NCI-H510A treated with DMSO at 0.1 percent for 48 hours (cell line): ENCODE measurements around the gene LAMA4.
"Not testable (repeated sequence)": the region's sequence is repeated elsewhere in the genome, so short reads cannot be mapped to it uniquely, and the experiment has no call there.

Experiments
- DNase-seq: peaks from one replicate; lab custom pipeline; 2025; lab: John Stamatoyannopoulos, UW

LAMA4 gene

GRCh38 chr6:112209131-112209530, 45.2 kb downstream of the LAMA4 start:
- DNase-seq, result no peak

GRCh38 chr6:112207776-112208175, 46.6 kb downstream of the LAMA4 start:
- no peak for DNase-seq

- no peak for DNase-seq
Measured at GRCh38 chr6:112207131-112207530, 47.2 kb downstream of the LAMA4 start.

- DNase-seq, result no peak
Measured at GRCh38 chr6:112206110-112206458, 48.3 kb downstream of the LAMA4 start.

- DNase-seq, result no peak
Measured at GRCh38 chr6:112205427-112206109, 48.8 kb downstream of the LAMA4 start.

GRCh38 chr6:112204350-112204706, 50.0 kb downstream of the LAMA4 start:
- DNase-seq, result no peak

- no peak for DNase-seq
Measured at GRCh38 chr6:112203577-112204349, 50.6 kb downstream of the LAMA4 start.

GRCh38 chr6:112202639-112203341, 51.6 kb downstream of the LAMA4 start:
- no peak for DNase-seq

- DNase-seq, result not testable (repeated sequence)
Measured at GRCh38 chr6:112200185-112200914, 54.0 kb downstream of the LAMA4 start.

DNA sequence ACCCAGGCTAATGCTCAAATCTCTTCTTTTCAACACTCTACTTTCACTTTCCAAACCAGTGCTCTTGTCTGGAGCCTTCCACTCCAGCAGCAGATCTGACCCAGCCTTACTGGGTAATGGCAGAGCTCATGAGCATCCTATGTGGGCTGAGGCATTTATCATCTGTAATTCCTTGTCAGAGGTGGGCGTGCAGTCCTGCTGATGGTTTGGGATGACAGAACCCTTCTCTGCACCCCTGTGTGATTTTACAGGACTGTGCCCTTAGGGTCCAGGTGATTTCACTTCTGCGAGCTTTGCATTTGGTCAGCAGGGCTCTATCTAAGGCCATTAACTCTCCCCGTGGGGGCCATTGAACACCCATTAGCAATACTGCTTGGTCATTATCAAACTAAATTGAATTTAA, 55.4 kb downstream of the LAMA4 start:
- DNase-seq, result no peak

GRCh38 chr6:112198582-112198981, 55.8 kb downstream of the LAMA4 start:
- no peak for DNase-seq

DNA sequence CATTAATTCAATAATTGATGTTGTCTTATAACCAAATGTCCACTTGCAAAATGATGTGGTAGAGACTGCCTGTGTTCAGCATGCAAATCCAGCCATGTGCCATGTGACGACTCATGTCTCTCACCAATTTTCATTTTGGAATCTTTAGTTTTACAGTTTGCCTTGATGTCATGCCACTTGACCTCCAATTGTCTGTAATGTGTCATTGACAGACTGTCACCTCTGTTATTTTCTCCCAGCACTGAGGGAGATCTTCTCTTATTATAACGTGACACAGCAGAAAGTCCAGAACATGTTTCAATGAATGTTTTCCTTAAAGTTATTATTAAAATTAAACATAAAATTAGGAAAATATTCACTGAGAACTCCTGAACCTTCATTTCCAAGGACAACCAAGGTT, 56.7 kb downstream of the LAMA4 start:
- DNase-seq, result no peak

DNA sequence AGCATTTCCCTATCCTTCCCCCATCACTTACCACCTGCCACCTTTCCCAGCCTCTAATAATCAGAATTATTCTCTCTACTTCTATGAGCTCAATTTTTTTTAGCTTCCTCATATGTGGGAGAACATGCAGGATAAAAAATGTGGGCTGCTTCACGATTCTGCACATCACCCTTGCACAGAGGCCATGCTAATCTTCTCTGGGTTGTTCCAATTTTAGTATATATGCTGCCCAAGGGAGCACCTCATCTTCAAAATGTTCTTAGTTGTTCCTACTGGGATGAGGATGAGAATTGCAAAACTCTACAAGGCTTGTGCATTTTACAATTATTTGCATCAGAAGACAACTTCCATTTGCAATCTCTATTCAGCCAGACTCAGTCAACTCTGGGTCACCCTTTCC, 58.1 kb downstream of the LAMA4 start:
- DNase-seq, result no peak

DNA sequence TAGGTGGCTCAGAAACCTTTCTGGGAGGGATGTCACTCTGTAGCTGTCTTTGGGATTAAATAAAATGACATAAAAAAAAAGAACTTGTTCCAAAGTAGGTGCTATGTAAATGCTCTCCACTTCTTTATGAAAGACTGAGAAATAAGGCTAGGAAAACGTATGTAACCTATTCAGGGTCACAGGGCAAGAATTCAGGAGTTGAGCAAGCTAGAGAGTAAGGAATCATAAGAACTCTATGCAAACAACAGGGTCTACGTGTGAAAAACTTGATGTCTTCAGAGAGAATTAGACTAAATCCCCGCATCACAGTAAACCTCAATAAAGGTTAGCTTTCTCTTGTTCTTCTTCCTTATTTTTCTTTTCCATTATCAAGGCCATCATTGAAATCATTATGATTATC, 59.2 kb downstream of the LAMA4 start:
- DNase-seq, result no peak

- no peak for DNase-seq
Measured at GRCh38 chr6:112194511-112194910, 59.9 kb downstream of the LAMA4 start.

DNA sequence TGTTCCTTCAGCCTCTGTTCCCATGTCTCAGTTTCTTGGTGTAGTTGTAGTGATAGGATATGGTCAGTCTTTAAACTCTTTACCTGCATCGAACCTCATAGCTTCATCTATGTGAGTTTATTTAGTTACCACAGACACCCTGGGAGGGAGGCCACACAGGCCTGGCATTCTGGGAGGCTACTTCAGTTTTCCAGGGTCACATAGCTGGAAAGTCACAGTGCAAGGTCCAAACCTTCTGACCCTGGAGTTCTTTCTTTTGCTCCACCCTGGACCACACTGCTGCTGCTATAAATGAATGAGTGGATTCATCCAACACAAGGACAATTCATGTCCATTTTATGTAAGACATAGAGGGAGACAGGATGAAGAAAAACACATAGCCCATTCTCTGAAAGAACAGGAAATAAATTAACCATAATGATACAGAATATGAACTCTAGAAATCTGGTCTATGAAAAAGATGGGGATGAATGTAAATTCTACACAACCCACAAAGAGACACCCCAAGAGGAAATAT, 60.8 kb downstream of the LAMA4 start:
- DNase-seq, result no peak

DNA sequence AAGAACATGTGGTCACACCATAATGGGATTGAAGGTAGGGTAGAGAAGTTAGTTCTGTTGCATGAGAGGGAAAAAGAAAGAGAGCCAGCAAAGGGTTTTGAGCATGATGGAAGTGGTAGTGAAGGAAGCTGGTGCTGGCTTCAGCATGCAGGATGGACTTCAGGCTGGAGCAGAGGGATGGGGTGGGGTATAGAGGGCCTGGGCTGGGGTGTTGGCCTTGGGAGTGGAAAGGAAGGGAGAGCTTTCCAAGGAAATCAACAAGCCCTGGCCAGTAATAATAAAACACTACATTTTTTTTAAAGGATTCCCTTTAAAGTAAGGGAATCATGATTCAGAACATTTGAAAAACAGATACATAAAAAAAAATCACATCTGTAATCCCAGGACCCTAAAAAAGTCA, 61.2 kb downstream of the LAMA4 start:
- DNase-seq, result no peak

- DNase-seq, result no peak
Measured at GRCh38 chr6:112191509-112192020, 62.8 kb downstream of the LAMA4 start.

DNA sequence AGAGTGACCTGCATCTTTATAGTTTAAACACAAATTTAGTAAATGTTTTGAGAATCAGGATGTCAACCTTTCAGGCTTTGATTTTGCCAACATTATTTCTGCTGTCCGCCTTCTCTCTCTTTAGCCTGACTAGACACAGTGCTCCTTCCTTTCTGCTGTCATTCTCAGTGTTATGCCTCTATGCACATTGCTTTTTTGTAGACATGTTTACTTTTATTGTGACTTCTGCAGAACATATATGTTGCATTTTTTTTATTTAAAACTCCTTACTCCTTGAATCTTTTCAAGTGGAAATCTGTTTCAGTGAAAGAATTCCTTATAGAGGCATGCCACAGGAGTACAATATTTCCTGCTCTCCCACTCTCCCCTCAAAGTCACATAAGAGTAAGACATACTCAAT, 64.2 kb downstream of the LAMA4 start:
- no peak for DNase-seq

GRCh38 chr6:112189494-112189893, 64.9 kb downstream of the LAMA4 start:
- no peak for DNase-seq

- no peak for DNase-seq
Measured at GRCh38 chr6:112188906-112189305, 65.5 kb downstream of the LAMA4 start.

DNA sequence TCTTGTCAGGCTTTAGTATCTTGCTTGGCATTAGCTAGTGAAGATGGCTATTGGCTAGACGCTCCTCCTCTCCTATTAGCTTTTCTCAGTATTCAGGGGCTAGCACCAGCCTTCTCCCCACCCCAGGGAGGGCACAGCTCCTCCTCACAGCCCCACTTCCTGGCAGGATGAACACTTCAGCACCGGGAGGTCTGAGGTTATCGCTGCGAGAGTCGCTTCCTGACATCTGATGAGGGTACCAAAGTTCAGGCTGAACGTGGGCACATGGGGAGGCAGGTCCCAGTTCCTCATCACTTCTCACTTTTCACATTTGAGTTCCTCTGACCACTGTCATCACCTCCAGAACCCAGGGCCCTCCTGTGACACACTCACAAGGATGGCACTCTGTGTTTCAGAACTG, 66.6 kb downstream of the LAMA4 start:
- no peak for DNase-seq
